HEK293 (cell line): Measurements from ENCODE around the gene DCTN1.

Source experiments
- CTCF ChIA-PET: fragments of 350-600 bp; formaldehyde crosslinking; extraction: SDS; loops from one replicate; lab custom pipeline; 2021; ENCODE audit warnings: antibody characterized with exemption; lab: Yijun Ruan, JAX
- POLR2A ChIA-PET: fragments of 300-600 bp; formaldehyde crosslinking; extraction: SDS; loops from one replicate; lab custom pipeline; 2020; ENCODE audit warnings: antibody characterized with exemption, inconsistent platforms; lab: Yijun Ruan, JAX
- H3K27ac ChIP-seq: fragments of 200-500 bp; sonication (Bioruptor generic); 2 replicates; pipeline ENCODE4 v1.5.1; 2014; ENCODE audit warnings: low read depth, low read length, control low read depth, inconsistent platforms; ENCODE audit errors: extremely low read depth
- H3K36me3 ChIP-seq, 2 experiments: fragments of 200-500 bp in 1 of 2; sonication (Bioruptor generic) in 1 of 2; 1 replicate in 1 of 2; 2 replicates in 1 of 2; pipeline ENCODE4 v1.5.1; 2014 to 2017; ENCODE audit warnings: inconsistent platforms in 2 of 2, low read length in 2 of 2; ENCODE audit not compliant: control insufficient read depth in 2 of 2, insufficient read depth in 1 of 2
- H3K4me1 ChIP-seq: fragments of 200-500 bp; sonication (Bioruptor generic); 2 replicates; pipeline ENCODE4 v1.5.1; 2014; ENCODE audit warnings: mild to moderate bottlenecking, low read length, inconsistent platforms; ENCODE audit not compliant: control insufficient read depth, insufficient read depth
- H3K4me3 ChIP-seq: 2 replicates; pipeline ENCODE4 v1.5.1; 2011; ENCODE audit warnings: low read depth, mild to moderate bottlenecking, control low read depth, low read length, moderate library complexity
- H3K9me3 ChIP-seq: fragments of 200-500 bp; sonication (Bioruptor generic); 2 replicates; pipeline ENCODE4 v1.5.1; 2014; ENCODE audit warnings: low read depth, low read length, inconsistent platforms; ENCODE audit not compliant: control insufficient read depth, insufficient read depth
- FEZF1 ChIP-seq: fragments of 450-650 bp; formaldehyde crosslinking; IDR thresholded peaks from 2 replicates; pipeline ENCODE4 v1.5.1; 2016; ENCODE audit warnings: missing biosample characterization, missing genetic modification characterization
- GLI4 ChIP-seq: fragments of 450-650 bp; formaldehyde crosslinking; IDR thresholded peaks from 2 replicates; pipeline ENCODE4 v1.5.1; 2016; ENCODE audit warnings: missing biosample characterization, missing genetic modification characterization
- IKZF3 ChIP-seq: fragments of 450-650 bp; IDR thresholded peaks from 2 replicates; pipeline ENCODE4 v1.5.0; 2018; ENCODE audit warnings: missing biosample characterization, mild to moderate bottlenecking, missing genetic modification characterization, moderate library complexity
- KLF1 ChIP-seq: fragments of 450-650 bp; formaldehyde crosslinking; IDR thresholded peaks from 2 replicates; pipeline ENCODE4 v1.5.1; 2016; ENCODE audit warnings: missing biosample characterization, missing genetic modification characterization
- MYNN ChIP-seq: fragments of 450-650 bp; formaldehyde crosslinking; IDR thresholded peaks from 2 replicates; pipeline ENCODE4 v1.5.1; 2016; ENCODE audit warnings: missing biosample characterization, missing genetic modification characterization, borderline replicate concordance
- REPIN1 ChIP-seq: fragments of 450-650 bp; formaldehyde crosslinking; IDR thresholded peaks from 2 replicates; pipeline ENCODE4 v1.5.1; 2017; ENCODE audit warnings: missing biosample characterization, missing genetic modification characterization, low read depth
- SETDB1 ChIP-seq: IDR thresholded peaks from one replicate; pipeline ENCODE4 v1.6.1; 2017; ENCODE audit warnings: mild to moderate bottlenecking, low read length, moderate library complexity, mixed read lengths; ENCODE audit not compliant: insufficient read length
- WT1 ChIP-seq: fragments of 450-650 bp; formaldehyde crosslinking; IDR thresholded peaks from 2 replicates; pipeline ENCODE4 v1.5.1; 2016; ENCODE audit warnings: missing biosample characterization, missing genetic modification characterization
- ZBTB17 ChIP-seq: fragments of 450-650 bp; formaldehyde crosslinking; IDR thresholded peaks from 2 replicates; pipeline ENCODE4 v1.5.1; 2016; ENCODE audit warnings: missing biosample characterization, missing genetic modification characterization
- ZBTB20 ChIP-seq: fragments of 450-650 bp; formaldehyde crosslinking; IDR thresholded peaks from 2 replicates; pipeline ENCODE4 v1.5.1; 2016; ENCODE audit warnings: missing biosample characterization, missing genetic modification characterization
- ZNF10 ChIP-seq: fragments of 450-650 bp; formaldehyde crosslinking; IDR thresholded peaks from 2 replicates; pipeline ENCODE4 v1.5.1; 2017; ENCODE audit warnings: missing biosample characterization, missing genetic modification characterization
- ZNF146 ChIP-seq: fragments of 450-650 bp; formaldehyde crosslinking; IDR thresholded peaks from 2 replicates; pipeline ENCODE4 v1.5.1; 2016; ENCODE audit warnings: missing biosample characterization, missing genetic modification characterization
- ZNF266 ChIP-seq: fragments of 450-650 bp; formaldehyde crosslinking; IDR thresholded peaks from 2 replicates; pipeline ENCODE4 v1.5.1; 2016; ENCODE audit warnings: missing biosample characterization, missing genetic modification characterization, low read depth
- ZNF433 ChIP-seq: fragments of 450-650 bp; formaldehyde crosslinking; IDR thresholded peaks from 2 replicates; pipeline ENCODE4 v1.5.1; 2016; ENCODE audit warnings: missing biosample characterization, missing genetic modification characterization, low read depth
- ZNF555 ChIP-seq: fragments of 450-650 bp; formaldehyde crosslinking; conservative IDR thresholded peaks from 2 replicates; pipeline ENCODE4 v1.5.1; 2017; ENCODE audit warnings: missing biosample characterization, mild to moderate bottlenecking, missing genetic modification characterization, inconsistent platforms
- ZNF600 ChIP-seq: fragments of 450-650 bp; formaldehyde crosslinking; IDR thresholded peaks from 2 replicates; pipeline ENCODE4 v1.5.1; 2016; ENCODE audit warnings: missing biosample characterization, missing genetic modification characterization
- ZNF624 ChIP-seq: fragments of 450-650 bp; formaldehyde crosslinking; IDR thresholded peaks from 2 replicates; pipeline ENCODE4 v1.5.1; 2017; ENCODE audit warnings: missing biosample characterization, missing genetic modification characterization
- ZNF707 ChIP-seq: fragments of 450-650 bp; formaldehyde crosslinking; IDR thresholded peaks from 2 replicates; pipeline ENCODE4 v1.5.1; 2016; ENCODE audit warnings: missing biosample characterization, missing genetic modification characterization
- ZNF76 ChIP-seq: fragments of 450-650 bp; formaldehyde crosslinking; IDR thresholded peaks from 2 replicates; pipeline ENCODE4; 2016; ENCODE audit warnings: low read depth, missing biosample characterization, missing genetic modification characterization, borderline replicate concordance
- TF ChIP-seq, protein P1 (sequence below): fragments of 450-650 bp; formaldehyde crosslinking; IDR thresholded peaks from 2 replicates; pipeline ENCODE4 v1.5.1; 2016; ENCODE audit warnings: missing biosample characterization, missing genetic modification characterization
- TF ChIP-seq, protein P2 (sequence below): fragments of 450-650 bp; formaldehyde crosslinking; IDR thresholded peaks from 2 replicates; pipeline ENCODE4 v1.5.1; 2016; ENCODE audit warnings: missing biosample characterization, missing genetic modification characterization
- TF ChIP-seq, protein P3 (sequence below): fragments of 450-650 bp; formaldehyde crosslinking; IDR thresholded peaks from 2 replicates; pipeline ENCODE4 v1.5.1; 2016; ENCODE audit warnings: missing biosample characterization, missing genetic modification characterization

The DCTN1 gene

DNA sequence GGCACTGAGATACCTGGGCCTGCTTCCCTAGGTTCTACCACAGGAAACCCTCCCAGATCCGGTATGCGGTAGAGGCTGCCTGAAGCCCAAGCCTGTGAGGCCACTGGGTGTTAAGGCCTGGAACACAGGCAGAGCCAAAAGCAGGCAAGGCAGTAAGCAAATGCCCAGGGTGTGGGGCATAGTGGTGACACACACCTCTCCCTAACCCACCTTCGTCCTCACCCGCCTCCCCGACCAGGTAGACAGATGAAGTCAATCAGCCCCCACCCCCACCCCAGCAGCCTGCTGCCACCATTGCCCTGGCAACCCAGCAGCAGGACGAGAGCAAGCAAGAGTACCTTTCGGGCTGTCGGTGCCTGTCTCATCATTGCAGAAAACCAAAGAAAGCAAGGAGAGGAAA, 6.1 kb downstream of the DCTN1 start:
- Histone ChIP-seq H3K36me3 (peaks cover 3 to 60% of the 10 kb centered on the region in 2 experiments; a peak in 2 of 3 replicates), H3K4me3 (no peak overlapping the region), H3K9me3 (no peaks in the 10 kb centered on the region), H3K27ac (no peak overlapping the region)
- TF ChIP-seq GLI4 (tag by site-specific recombination): no peak
- no peak for TF ChIP-seq FEZF1 (tag by site-specific recombination)
- no peak for TF ChIP-seq ZNF624 (tag by site-specific recombination)
- TF ChIP-seq, all 188 proteins: peak for 0
- CTCF ChIA-PET: interaction anchor here (3.2 kb wide), 1 partner anchor 18 kb away, joined by 11 read pairs; no protein-coding TSS in a partner anchor
- POLR2A ChIA-PET: interaction anchor here (0.7 to 1.7 kb wide), 3 partner anchors 17 to 637 kb away, joined by 3 to 6 read pairs (median 4); partner anchors contain the start of gene TPRKB
- H3K4me1 ChIP-seq: peaks cover 21% of the 10 kb centered on the region

DNA sequence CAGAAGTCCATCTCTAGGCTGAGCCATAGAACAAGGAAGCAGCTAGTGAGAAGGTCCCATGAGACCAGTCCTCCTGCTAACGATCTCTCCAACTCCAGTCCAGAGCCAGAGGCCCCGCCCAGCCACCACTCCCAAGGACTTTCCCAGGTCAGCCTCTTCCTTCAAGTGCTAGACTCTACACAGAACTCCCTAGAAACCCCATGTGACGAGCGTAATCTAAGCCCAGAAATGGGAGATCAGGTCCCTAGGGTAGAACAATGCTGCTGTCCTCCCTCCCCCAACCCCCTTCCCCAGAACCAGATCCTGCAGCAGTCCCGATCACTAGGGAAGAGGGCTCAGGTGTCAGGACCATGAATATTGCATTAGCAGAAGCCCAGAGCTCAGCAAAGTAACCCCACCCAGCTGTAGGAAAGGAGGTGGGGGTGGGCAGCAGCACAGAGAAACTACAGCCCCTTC, 6.9 kb downstream of the DCTN1 start:
- no peak overlapping the region for H3K4me3 ChIP-seq
- CTCF ChIA-PET: interaction anchor here (3.2 kb wide), 1 partner anchor 18 kb away, joined by 11 read pairs; no protein-coding TSS in a partner anchor
- peaks cover 4 to 68% of the 10 kb centered on the region in 2 experiments; a peak in 2 of 3 replicates for H3K36me3 ChIP-seq

DNA sequence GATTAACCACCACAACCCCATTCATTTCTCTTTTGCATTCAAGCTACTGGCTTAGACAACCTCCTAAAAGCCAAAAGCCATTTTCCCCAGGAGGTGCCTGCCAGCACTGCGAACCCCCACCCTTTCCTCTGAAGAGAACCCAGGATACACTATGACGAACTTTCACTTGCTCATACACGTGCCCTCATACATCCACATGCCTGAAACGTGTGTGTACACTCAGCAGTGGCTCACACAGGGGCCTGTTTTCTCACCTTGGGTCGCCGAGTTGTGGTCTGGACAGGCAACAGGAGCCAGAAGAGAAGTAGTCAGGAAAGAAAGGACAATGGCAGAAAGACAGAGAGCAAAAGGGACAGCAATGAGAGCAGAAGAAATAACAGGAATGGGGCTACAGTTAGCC, 7.4 kb downstream of the DCTN1 start:
- H3K36me3 ChIP-seq: peaks cover 9 to 68% of the 10 kb centered on the region in 2 experiments; a peak in 2 of 3 replicates
- H3K27ac ChIP-seq: no peak overlapping the region
- H3K4me1 ChIP-seq: peaks cover 21% of the 10 kb centered on the region
- no peak overlapping the region for H3K4me3 ChIP-seq
- POLR2A ChIA-PET: no interaction called here
- CTCF ChIA-PET: interaction anchor here (3.2 kb wide), 1 partner anchor 19 kb away, joined by 11 read pairs; no protein-coding TSS in a partner anchor
- TF ChIP-seq REPIN1 (tag by site-specific recombination) (no peak), KLF1 (tag by site-specific recombination) (no peak), ZBTB20 (no peak), ZNF146 (no peak), ZNF555 (no peak)
- TF ChIP-seq, protein P1, sequence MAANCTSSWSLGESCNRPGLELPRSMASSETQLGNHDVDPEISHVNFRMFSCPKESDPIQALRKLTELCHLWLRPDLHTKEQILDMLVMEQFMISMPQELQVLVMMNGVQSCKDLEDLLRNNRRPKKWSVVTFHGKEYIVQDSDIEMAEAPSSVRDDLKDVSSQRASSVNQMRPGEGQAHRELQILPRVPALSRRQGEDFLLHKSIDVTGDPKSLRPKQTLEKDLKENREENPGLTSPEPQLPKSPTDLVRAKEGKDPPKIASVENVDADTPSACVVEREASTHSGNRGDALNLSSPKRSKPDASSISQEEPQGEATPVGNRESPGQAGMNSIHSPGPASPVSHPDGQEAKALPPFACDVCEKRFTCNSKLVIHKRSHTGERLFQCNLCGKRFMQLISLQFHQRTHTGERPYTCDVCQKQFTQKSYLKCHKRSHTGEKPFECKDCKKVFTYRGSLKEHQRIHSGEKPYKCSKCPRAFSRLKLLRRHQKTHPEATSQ: no peak
- H3K9me3 ChIP-seq: no peaks in the 10 kb centered on the region

More for the DNA sequence above, 6.9 kb downstream of the DCTN1 start:
- H3K27ac ChIP-seq: no peak overlapping the region
- POLR2A ChIA-PET: no interaction called here
- peaks cover 21% of the 10 kb centered on the region for H3K4me1 ChIP-seq
- TF ChIP-seq IKZF3 (tag by site-specific recombination) (0 out of 2 replicates have a peak, but pooled peaks have one; percentile 22), KLF1 (tag by site-specific recombination) (peak; percentile 56), ZNF433 (tag by site-specific recombination) (no peak), ZNF266 (tag by site-specific recombination) (no peak), ZNF10 (tag by site-specific recombination) (0 out of 2 replicates have a peak, but pooled peaks have one; percentile 44), ZNF76 (tag by site-specific recombination) (peak; percentile 40; the same call in 1 of the 2 replicates), ZNF707 (no peak), SETDB1 (no peak), WT1 (peak; percentile 67), ZBTB17 (tag by site-specific recombination) (peak; percentile 48; the same call in 1 of the 2 replicates), ZNF600 (tag by site-specific recombination) (peak; percentile 72), MYNN (no peak)
- TF ChIP-seq, protein P2, sequence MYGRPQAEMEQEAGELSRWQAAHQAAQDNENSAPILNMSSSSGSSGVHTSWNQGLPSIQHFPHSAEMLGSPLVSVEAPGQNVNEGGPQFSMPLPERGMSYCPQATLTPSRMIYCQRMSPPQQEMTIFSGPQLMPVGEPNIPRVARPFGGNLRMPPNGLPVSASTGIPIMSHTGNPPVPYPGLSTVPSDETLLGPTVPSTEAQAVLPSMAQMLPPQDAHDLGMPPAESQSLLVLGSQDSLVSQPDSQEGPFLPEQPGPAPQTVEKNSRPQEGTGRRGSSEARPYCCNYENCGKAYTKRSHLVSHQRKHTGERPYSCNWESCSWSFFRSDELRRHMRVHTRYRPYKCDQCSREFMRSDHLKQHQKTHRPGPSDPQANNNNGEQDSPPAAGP (tag by site-specific recombination): 0 out of 2 replicates have a peak, but pooled peaks have one; percentile 19
- TF ChIP-seq, protein P3, sequence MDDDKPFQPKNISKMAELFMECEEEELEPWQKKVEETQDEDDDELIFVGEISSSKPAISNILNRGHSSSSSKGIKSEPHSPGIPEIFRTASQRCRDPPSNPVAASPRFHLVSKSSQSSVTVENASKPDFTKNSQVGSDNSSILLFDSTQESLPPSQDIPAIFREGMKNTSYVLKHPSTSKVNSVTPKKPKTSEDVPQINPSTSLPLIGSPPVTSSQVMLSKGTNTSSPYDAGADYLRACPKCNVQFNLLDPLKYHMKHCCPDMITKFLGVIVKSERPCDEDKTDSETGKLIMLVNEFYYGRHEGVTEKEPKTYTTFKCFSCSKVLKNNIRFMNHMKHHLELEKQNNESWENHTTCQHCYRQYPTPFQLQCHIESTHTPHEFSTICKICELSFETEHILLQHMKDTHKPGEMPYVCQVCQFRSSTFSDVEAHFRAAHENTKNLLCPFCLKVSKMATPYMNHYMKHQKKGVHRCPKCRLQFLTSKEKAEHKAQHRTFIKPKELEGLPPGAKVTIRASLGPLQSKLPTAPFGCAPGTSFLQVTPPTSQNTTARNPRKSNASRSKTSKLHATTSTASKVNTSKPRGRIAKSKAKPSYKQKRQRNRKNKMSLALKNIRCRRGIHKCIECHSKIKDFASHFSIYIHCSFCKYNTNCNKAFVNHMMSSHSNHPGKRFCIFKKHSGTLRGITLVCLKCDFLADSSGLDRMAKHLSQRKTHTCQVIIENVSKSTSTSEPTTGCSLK (tag by site-specific recombination): no peak
- H3K9me3 ChIP-seq: no peaks in the 10 kb centered on the region
